HG03442 (cell line): ENCODE results near the gene KARS1.

Experiments used
- ATAC-seq: cut with Tn5 transposase; IDR thresholded peaks from one replicate; pipeline ENCODE4 v1.9.1; 2021; ENCODE audit warnings: mild to moderate bottlenecking, moderate library complexity; ENCODE audit not compliant: unreplicated experiment

The KARS1 gene

DNA sequence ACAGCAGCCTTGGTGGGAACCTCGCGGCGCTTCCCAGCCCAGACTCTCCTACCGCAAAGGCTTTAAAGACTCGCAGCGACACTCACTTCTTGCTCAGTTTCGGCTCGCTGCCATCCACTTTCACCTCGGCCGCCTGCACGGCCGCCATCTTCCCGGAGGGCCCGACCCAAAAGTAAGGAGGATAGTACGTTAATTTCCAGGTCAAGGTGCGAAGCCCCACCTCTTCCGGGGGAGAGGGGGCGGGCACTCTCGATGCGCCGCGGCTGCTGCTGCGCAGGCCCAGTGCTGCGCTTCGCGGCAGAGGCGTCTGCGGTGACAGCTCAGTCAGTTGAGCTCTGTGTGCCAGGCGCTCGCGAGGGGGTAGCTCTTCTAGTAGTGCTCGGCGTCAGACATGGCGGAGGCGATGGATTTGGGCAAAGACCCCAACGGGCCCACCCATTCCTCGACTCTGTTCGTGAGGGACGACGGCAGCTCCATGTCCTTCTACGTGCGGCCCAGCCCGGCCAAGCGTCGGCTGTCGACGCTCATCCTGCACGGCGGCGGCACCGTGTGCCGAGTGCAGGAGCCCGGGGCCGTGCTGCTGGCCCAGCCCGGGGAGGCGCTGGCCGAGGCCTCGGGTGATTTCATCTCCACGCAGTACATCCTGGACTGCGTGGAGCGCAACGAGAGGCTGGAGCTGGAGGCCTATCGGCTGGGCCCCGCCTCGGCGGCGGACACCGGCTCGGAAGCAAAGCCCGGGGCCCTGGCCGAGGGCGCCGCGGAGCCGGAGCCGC is at the start of gene KARS1, which contains the start of gene TERF2IP:
KARS1 (minus strand) TSS at position 174 of the 773 bp plus-strand sequence; CDS start at position 148, 26 bp downstream.
TERF2IP (plus strand) TSS at position 282 of the 773 bp plus-strand sequence; CDS start at position 392, 110 bp downstream.
- peak; percentile 85 for ATAC-seq

DNA sequence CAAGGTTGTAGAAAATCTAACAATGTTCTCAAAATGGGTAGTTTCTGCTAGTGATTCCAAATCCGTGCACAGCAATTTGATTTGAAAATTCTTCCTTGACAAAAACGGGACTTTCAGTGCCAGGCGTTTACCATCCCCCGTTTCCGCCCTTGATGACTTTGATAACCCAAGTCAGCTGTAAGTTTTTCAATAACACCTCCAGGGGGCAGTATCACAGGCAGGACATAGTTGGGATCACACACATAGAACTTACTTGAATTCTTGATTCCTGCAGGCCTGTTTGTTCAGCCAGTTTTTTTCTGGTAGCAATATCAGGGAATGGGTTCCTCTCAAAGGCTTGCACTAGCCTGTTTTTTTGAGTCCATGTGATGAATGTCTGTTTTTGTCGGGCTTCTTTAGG is 48.2 kb upstream of the KARS1 start:
- ATAC-seq, result no peak

DNA sequence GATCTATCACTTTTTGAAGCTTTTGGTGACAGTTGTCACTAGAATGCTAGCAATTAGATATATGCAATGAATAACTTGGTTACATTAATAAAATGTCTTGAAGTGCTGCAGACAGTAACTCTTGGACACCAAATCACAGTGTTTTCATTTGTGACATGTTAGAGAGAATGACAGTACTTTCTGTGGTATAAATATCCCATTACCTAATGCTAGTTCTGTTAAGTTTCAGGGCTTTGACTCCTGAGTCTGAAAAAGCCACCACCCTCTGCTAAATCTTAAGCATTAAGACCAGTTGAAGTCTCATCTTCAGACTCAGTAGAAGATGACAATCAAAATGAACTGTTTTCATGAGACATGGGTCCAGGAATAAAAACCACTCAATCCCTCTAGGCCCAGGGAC is 39.9 kb upstream of the KARS1 start:
- ATAC-seq, result no peak

DNA sequence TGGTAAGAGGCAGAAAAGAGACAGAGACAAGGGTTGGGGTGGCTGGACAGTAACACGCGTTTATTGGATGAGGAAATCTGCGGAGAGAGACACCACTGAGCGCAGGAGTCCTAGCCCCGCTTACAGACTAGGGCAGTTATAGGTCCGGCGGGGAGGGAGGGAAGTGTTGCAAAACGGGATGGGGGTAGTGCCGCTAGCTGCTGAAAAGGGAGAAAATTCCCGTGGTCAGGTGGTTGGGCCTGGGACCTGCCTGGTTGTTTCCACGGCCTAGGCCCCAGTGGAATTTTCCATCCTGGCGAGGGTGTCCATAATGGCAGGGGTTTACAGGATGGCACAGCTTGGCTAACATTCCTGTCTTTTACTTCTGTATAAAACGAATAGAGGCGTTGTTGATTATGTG is 34.8 kb upstream of the KARS1 start:
- ATAC-seq, result no peak

DNA sequence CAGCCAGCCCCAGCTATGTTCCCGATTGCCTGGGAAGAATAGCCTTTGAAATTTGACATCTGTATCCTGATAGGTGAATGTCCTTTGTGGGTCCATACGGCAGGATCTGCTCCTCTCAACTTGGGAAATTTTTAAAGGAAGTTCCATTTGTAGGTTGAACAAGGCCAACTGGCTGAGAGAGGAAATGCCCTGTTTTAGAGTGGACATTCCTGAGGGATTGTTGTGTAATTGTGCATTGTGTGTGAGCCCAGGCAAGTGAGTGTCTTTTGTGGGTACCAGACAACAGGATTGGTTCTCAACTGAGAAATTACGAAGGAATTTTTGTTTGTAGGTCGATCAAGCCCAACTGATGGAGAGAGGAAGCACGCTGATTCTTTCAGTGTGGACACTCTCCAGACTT is 31.9 kb upstream of the KARS1 start:
- no peak for ATAC-seq

DNA sequence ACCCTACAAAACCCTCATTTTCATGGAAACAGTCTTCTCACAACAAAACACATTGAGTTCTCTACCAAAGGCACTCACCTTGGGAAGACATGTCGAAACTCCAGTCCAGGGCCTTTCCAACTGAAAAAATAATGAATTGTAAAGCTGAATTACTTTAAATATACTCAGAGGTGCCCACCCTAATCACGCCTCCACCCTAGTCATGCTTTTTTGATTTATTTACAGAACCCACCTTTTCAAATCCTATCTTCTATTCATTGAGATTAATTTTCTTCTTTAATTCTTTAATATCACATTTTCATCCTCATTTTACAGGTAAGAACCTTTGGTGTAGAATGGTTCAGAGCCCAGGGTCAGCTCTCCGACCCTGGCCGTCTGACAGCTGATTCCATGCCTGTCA is 29.4 kb upstream of the KARS1 start, which contains the start of gene CPHXL2:
CPHXL2 (minus strand) TSS at position 101 of the 400 bp plus-strand sequence; CDS start at position 91, 10 bp downstream.
- ATAC-seq, result no peak

DNA sequence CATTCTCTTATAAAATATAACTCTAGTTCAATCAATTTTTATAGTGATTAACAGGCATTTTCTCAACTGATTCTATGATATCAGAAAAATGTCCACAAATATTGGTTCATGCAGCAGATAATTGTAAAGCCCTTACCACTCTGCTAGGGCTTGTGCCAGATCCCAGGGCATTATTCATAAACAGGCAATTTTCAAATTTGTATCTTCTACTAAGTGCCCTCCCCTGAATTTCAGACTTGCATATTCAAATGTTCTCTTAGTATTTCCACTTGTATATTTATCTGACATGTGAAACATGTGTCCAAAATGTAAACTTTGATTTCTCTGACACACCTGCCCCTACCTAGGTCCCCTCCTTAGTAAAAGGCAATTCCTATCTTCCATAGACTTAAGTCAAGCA is 20.0 kb upstream of the KARS1 start:
- ATAC-seq, result no peak

DNA sequence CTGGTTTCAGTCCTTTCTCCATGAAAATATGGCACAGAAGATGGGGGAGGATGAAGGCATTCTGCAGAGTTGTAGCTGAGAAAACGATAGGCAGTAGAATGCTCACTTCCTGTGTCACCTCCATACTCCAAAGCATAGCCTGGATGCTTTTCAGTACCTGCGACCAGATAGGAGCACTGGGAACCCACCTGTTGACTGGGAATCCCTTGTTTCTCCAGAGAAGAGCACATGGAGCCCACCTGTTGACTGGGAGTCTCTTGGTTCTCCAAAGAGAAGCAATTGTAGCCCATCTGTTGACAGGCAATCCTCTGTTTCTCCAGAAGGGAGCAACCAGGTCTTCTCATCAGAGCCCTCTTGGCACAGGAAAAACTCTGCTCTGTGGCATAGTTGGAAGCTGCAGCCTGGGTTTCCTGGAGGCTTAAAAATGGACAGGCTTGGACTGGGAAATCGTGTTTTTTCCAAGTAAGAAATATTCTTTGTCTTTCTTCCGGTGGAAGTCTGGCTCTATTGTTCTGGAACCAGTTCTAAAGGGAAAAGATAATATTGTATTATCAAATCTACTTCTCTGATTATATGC is 13.3 kb upstream of the KARS1 start:
- no peak for ATAC-seq

DNA sequence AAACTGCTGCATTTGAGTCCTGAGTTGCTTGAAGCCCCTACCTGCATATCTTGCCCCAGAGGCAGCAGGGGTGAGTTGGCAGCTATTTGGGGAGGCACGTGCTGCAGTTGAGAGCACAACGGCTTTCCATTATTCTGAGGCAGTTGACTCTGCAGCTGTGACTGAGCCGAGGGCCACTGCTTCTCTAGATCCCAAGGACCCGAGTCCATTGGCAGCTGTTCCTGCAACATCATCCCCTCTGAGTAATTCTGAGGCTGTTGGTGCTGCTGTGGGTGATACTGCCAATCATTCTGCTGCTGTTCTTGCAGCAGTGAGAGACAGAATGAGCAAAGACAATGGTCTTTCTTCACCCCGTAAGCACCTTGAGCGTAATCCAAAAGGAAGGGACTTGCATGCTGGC is 12.9 kb upstream of the KARS1 start:
- ATAC-seq, result no peak

DNA sequence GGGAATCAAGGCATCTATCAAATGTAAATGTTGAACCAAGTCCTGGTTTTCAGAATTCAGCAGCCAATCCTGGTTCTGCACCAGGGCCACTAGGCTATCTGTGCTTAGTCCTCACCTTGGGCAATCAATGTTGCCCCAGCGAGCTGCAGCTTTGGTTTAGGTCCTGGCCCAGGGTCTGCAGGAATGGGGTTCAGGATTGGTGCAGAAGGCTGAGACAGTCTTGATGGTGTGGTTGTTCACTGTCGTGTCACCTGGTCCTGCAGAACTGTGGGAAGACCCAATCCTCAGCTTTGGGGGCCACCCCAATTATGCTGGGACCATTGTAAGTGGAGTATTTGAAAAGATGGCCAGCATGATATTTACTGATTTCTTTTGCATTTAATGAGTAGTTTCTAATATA is 10.7 kb upstream of the KARS1 start:
- ATAC-seq, result no peak

DNA sequence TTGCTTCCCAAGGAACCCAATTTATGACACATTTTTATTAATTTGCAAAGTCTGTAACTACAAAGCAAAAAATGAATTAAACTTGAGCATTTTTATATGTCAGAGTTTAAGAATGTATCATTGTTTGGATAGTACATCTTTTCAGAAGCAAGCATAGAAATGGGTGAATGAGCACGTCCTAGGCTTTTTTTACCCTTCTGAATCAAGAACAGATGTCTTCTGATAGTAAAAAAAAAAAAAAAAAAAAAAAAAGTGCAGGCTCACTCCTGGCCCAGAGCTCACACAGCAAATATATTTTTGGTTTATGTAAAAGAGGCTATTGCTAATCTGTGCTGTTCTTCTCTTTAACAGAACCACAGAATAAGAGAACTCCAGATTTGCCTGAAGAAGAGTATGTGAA is 6.5 kb upstream of the KARS1 start:
- ATAC-seq, result no peak

DNA sequence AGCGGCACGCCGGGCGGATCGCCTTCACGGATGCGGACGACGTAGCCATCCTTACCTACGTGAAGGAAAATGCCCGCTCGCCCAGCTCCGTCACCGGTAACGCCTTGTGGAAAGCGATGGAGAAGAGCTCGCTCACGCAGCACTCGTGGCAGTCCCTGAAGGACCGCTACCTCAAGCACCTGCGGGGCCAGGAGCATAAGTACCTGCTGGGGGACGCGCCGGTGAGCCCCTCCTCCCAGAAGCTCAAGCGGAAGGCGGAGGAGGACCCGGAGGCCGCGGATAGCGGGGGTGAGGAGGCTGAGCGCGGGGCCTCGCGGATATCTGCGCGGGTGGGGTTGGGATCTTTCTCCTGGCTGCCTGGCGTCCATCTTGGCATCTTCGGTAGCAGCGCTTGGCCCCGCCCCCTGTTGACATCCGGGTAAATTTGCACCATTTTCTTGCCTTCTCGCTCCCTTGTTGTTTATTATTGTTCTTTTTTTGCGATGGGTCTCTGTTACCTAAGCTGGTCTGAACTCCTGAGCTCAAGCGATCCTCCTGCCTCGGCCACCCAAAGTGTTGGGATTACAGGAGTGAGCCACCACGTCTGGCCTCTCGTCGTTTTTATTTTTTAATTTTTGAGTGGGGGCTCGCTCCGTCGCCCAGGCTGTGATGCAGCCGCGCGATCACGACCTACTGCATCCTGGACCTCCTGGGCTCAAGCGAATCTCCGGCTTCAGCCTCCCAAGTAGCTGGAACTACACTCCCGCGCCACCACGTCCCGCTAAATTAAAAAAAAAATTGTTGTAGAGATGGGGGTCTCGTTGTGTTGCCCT is 1.0 kb upstream of the KARS1 start:
- ATAC-seq, result peak; percentile 29

DNA sequence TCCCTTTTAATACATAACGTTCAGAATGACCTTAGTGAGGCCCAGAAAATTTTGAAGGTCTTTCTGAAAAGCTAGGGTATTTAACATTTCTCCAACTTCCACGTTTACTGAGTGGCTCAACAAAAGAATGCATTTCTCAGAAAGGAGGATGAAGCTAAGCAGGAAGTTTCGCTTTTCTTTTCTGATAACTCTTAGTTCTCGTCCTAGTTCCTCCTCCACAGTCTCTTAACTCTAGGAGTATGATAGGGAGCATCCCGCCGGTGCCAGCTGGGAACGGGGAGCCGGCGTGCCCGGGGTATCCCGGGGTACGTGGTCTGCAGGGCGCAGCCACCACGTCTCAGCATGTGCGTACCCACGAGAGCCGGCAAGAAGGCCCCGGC is 363 bp downstream of the KARS1 start:
- ATAC-seq, result peak; percentile 19

DNA sequence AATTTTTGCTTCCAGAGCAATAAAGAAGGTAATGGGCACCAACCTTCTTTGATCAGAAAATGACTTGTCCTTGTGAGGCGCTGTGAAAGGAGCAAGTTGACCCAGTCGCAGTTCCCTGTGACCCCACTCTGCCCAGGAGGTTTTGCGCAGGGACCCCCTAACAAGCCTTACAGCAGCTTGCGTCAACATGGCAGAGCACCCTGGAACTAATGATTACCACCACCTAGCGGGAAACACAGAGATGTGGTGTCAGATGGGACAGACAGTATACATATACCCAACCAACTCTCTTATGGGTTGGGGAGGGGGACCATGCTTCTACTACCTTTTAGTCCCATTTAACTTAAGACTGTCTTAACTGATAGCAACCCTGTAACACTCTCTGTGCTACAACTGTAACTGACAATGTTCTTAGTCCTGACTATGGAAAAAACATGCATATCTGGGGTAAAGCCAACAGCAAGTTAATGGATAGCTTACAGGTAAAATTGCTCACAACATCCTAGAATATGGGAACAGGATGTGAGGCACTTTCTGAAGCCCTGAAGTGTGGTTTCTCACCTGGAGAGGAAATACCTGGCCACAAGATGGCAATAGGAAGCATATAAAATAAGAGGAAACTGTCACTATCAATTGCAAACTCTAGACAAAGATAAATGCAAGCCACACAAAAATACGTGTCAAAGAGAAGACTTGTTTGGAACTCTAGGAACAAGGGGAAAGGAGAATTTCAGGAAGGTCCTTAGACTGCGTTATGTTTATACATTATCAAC is 3.0 kb downstream of the KARS1 start:
- no peak for ATAC-seq

DNA sequence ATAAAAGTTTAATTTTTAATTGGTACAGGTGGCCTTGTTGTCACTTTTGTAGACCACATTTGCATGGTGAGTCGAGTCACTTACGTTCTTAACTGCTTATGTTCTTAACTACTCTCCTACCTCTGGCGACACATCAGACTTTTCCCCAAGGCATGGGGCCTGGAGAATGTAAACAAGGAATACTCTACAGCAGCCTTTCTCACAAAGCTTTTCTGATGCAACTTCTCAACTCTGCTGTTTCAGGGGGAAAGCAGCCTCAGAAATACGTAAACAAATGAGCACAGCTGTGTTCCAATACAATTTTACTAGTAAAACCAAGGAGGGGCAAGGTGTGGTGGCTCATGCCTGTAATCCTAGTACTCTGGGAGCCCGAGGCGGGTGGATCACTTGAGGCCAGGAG is 6.9 kb downstream of the KARS1 start:
- no peak for ATAC-seq

DNA sequence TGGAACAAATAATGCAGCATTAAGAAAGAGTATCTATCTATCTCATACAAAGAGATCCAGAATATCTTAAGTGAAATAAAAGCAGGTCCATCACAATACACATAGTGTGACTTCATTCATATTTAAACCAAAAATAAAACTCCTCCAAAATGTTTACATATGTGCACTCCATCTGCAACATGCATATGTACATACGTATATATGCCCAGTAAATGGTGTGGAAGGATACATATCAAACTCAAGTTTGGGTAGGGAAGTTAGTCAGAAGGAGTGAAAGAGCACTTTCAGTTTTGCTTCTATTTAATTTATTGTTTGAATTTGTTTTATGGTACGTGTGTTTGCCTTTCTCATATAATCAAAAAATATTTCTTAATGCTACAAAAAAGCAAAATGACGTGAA is 12.4 kb downstream of the KARS1 start:
- ATAC-seq, result no peak

DNA sequence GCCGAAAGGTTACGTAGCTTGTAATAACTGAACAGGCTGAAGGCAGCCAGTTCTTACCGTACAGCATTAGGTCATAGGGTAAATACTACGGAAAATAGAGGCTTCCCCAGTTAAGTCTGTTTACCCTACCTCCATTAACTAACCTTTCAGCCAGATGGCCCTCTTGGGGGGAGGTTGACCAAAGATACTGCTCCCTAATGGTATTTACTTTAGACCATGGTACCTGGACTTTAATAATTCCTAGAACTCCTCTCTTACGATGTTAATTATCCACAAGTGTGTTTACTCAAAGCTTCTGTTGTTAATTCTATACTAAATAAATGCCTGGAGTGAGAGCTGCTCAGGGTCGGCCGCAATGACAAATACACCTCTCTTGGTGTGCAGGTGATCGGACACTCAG is 14.6 kb downstream of the KARS1 start:
- ATAC-seq, result no peak

DNA sequence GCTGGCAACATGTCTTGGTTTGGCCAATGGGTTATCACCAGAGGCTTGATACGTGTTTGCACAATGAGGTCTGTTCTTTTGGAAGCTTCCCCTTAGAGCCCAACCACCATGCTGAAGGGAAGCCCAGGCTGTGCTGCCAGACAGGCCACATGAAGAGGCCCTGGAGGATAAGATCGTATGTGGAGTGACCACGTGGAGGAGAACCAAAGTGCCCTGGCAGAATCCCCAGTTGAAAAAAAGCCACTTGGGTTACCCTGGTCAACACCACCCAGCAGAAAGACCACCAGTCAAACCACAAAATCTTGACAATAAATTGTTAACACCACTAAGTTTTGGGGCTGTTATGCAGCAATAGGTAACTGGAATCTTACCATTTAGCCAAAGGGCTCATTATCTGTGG is 17.4 kb downstream of the KARS1 start:
- ATAC-seq, result no peak

DNA sequence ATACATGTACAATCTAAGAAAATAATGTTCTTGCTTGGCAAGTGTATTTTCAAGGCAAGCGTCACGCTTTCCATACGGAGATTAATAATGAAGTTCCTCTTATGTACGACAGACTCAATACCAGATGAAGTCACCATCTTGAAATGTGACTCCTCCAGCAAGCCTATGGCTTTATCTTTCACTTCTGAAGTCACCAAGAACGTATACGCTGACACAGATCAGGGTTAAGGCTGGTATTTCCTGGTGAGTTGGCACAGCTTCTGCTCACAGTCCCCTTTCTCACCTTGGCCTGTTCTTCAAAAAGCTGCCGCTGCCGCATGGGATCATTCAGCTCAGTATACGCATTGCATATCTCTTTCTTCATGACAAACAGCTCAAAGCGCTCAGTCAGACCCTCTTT is 18.3 kb downstream of the KARS1 start:
- no peak for ATAC-seq

DNA sequence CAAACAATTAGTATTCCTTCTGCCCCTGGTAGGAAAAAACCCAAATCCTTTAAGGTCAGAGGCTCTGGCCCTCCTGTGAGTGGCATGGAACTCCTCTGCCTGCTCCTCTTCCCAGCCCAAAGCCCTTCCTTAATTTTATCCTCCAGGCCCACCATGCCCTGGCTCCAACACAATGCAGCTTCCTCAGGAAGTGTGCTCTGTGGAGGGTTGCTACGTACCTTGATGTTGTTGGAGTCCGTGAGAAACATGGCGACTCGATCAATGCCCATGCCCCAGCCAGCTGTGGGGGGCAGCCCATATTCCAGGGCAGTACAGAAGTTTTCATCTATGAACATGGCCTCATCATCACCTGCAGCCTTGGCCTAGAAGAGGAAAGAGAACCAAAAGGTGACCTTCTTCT is 19.1 kb downstream of the KARS1 start:
- no peak for ATAC-seq

DNA sequence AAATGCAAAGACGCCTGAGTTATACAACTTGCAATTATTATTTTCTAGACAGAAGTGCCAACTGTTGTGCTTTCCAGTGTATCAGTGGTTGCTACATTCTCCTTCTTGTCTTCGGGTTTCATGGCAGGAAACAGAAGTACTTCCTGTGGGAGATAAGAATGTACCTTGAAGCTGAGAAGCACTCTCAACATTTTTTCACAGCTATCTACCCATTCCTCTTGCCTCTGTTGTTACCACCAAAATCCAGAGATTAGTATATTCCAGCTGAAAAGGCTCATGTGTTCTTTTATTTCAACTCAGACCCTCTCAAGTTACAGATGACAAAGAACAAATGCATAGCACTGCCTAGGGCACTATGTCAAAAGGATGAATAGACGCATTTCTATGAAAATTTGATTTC is 19.6 kb downstream of the KARS1 start:
- ATAC-seq, result no peak
